Suprapubic skin (tissue), 4 donors: ENCODE results near the gene CAPS.

Experiments used
- CTCF ChIP-seq, 2 donors: fragments of 200-600 bp in 1 of 2; fragments of 450-650 bp in 1 of 2; sonication (generic) in 1 of 2; IDR thresholded peaks; one replicate each; pipeline ENCODE4 v1.5.1; 2016 to 2019; ENCODE audit warnings: antibody characterized with exemption in 2 of 2, mild to moderate bottlenecking in 1 of 2, moderate library complexity in 1 of 2
- EP300 ChIP-seq: sonication (generic); formaldehyde crosslinking; IDR thresholded peaks from one replicate; pipeline ENCODE4 v1.6.1; 2017; ENCODE audit warnings: antibody characterized with exemption
- POLR2AphosphoS5 ChIP-seq, 3 donors: sonication (generic); formaldehyde crosslinking; IDR thresholded peaks; one replicate each; pipeline ENCODE4 v1.6.1; 2017; ENCODE audit warnings: antibody characterized with exemption in 3 of 3

GRCh38 chr19:5895409-5895808 is 18.6 kb upstream of the CAPS start:
- TF ChIP-seq POLR2AphosphoS5 (IDR thresholded peaks at IDR 0.05) (no peak), CTCF (IDR thresholded peaks at IDR 0.05) (no peak), EP300 (no peak)
